Nephron (organoid): ENCODE measurements around the gene TIMM13.

Experiments used
- H3K27ac Mint-ChIP-seq, 3 experiments: 2 replicates each; pipeline ENCODE4 v1.8.0; 2020; ENCODE audit warnings: mixed read lengths in 3 of 3, mild to moderate bottlenecking in 2 of 3, moderate library complexity in 1 of 3
- H3K27me3 Mint-ChIP-seq: 2 replicates; pipeline ENCODE4 v1.8.0; 2021; ENCODE audit warnings: low read depth, mild to moderate bottlenecking, moderate library complexity, mixed read lengths
- H3K36me3 Mint-ChIP-seq: 2 replicates; pipeline ENCODE4 v1.8.0; 2020; ENCODE audit warnings: low read depth, mixed read lengths
- H3K4me1 Mint-ChIP-seq: 2 replicates; pipeline ENCODE4 v1.8.0; 2020; ENCODE audit warnings: mixed read lengths
- H3K4me3 Mint-ChIP-seq, 3 experiments: 2 replicates each; pipeline ENCODE4 v1.8.0; 2020; ENCODE audit warnings: mild to moderate bottlenecking in 3 of 3, mixed read lengths in 3 of 3, moderate library complexity in 2 of 3
- H3K9me3 Mint-ChIP-seq: 2 replicates; pipeline ENCODE4 v1.8.0; 2020; ENCODE audit warnings: mixed read lengths
- CTCF ChIP-seq, 3 experiments: fragments of 200-600 bp; sonication (generic); IDR thresholded peaks; one replicate each; pipeline ENCODE4 v1.5.0; 2021; ENCODE audit warnings: antibody characterized with exemption in 3 of 3; ENCODE audit not compliant: unreplicated experiment in 3 of 3

TIMM13 gene

GRCh38 chr19:2382530-2383222 is 44.7 kb downstream of the TIMM13 start:
- no peak for TF ChIP-seq CTCF (IDR thresholded peaks at IDR 0.05; ENCODE audit: unreplicated experiment in 3 of 3)
- peaks cover 14% of the 10 kb centered on the region for H3K4me1 Mint-ChIP-seq
- peaks cover 18% of the 10 kb centered on the region for H3K27me3 Mint-ChIP-seq
- peaks cover 14% of the 10 kb centered on the region for H3K9me3 Mint-ChIP-seq
- H3K36me3 Mint-ChIP-seq: no peaks in the 10 kb centered on the region
- H3K4me3 Mint-ChIP-seq: peak overlapping the region in 1 of 3 experiments; percentile 16
- peak overlapping the region in 1 of 3 experiments; percentile 70 for H3K27ac Mint-ChIP-seq

GRCh38 chr19:2381148-2381820 is 46.1 kb downstream of the TIMM13 start:
- no peak overlapping the region for H3K4me3 Mint-ChIP-seq

GRCh38 chr19:2380567-2380966 is 46.8 kb downstream of the TIMM13 start:
- peaks cover 20% of the 10 kb centered on the region for H3K4me1 Mint-ChIP-seq
- no peak overlapping the region for H3K4me3 Mint-ChIP-seq
- H3K27ac Mint-ChIP-seq: peak overlapping the region in 2 of 3 experiments; percentile 21 to 78
- TF ChIP-seq CTCF (IDR thresholded peaks at IDR 0.05; ENCODE audit: unreplicated experiment in 3 of 3): no peak
- H3K27me3 Mint-ChIP-seq: peaks cover 19% of the 10 kb centered on the region
- H3K36me3 Mint-ChIP-seq: no peaks in the 10 kb centered on the region
- H3K9me3 Mint-ChIP-seq: peaks cover 14% of the 10 kb centered on the region

More at GRCh38 chr19:2381148-2381820, 46.1 kb downstream of the TIMM13 start:
- peaks cover 14% of the 10 kb centered on the region for H3K9me3 Mint-ChIP-seq
- peaks cover 20% of the 10 kb centered on the region for H3K4me1 Mint-ChIP-seq
- H3K36me3 Mint-ChIP-seq: no peaks in the 10 kb centered on the region
- no peak for TF ChIP-seq CTCF (IDR thresholded peaks at IDR 0.05; ENCODE audit: unreplicated experiment in 3 of 3)
- H3K27ac Mint-ChIP-seq: peak overlapping the region in 2 of 3 experiments; percentile 21 to 78
- H3K27me3 Mint-ChIP-seq: peaks cover 19% of the 10 kb centered on the region

GRCh38 chr19:2376784-2377519 is 50.4 kb downstream of the TIMM13 start:
- H3K27me3 Mint-ChIP-seq: peaks cover 16% of the 10 kb centered on the region
- H3K27ac Mint-ChIP-seq: peak overlapping the region in 1 of 3 experiments; percentile 55
- H3K4me1 Mint-ChIP-seq: peaks cover 27% of the 10 kb centered on the region
- no peak for TF ChIP-seq CTCF (IDR thresholded peaks at IDR 0.05; ENCODE audit: unreplicated experiment in 3 of 3)
- peaks cover 18% of the 10 kb centered on the region for H3K9me3 Mint-ChIP-seq
- no peaks in the 10 kb centered on the region for H3K36me3 Mint-ChIP-seq
- H3K4me3 Mint-ChIP-seq: no peak overlapping the region
